Gastroesophageal sphincter (tissue), 3 donors: ENCODE measurements around the gene SLC38A11.

Experiments
- EP300 ChIP-seq: sonication (generic); formaldehyde crosslinking; IDR thresholded peaks from one replicate; pipeline ENCODE4 v1.6.1; 2017; ENCODE audit warnings: antibody characterized with exemption, mild to moderate bottlenecking
- POLR2A ChIP-seq, 2 donors: fragments of 450-650 bp; IDR thresholded peaks; one replicate each; pipeline ENCODE4 v1.6.1; 2017; ENCODE audit warnings: antibody characterized with exemption in 2 of 2, mild to moderate bottlenecking in 2 of 2, moderate library complexity in 1 of 2
- POLR2AphosphoS5 ChIP-seq: sonication (generic); formaldehyde crosslinking; IDR thresholded peaks from one replicate; pipeline ENCODE4 v1.6.1; 2017; ENCODE audit warnings: antibody characterized with exemption
- TF ChIP-seq, protein P1 (sequence below), 4 experiments: fragments of 200-600 bp in 2 of 4; fragments of 450-650 bp in 2 of 4; sonication (generic) in 1 of 4; IDR thresholded peaks; one replicate each; pipeline ENCODE4 v1.5.1; 2017 to 2019; ENCODE audit warnings: antibody characterized with exemption in 4 of 4, mild to moderate bottlenecking in 2 of 4, moderate library complexity in 2 of 4

- TF ChIP-seq POLR2A (IDR thresholded peaks at IDR 0.05) (no peak), EP300 (no peak), POLR2AphosphoS5 (no peak)
- TF ChIP-seq, protein P1, sequence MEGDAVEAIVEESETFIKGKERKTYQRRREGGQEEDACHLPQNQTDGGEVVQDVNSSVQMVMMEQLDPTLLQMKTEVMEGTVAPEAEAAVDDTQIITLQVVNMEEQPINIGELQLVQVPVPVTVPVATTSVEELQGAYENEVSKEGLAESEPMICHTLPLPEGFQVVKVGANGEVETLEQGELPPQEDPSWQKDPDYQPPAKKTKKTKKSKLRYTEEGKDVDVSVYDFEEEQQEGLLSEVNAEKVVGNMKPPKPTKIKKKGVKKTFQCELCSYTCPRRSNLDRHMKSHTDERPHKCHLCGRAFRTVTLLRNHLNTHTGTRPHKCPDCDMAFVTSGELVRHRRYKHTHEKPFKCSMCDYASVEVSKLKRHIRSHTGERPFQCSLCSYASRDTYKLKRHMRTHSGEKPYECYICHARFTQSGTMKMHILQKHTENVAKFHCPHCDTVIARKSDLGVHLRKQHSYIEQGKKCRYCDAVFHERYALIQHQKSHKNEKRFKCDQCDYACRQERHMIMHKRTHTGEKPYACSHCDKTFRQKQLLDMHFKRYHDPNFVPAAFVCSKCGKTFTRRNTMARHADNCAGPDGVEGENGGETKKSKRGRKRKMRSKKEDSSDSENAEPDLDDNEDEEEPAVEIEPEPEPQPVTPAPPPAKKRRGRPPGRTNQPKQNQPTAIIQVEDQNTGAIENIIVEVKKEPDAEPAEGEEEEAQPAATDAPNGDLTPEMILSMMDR (IDR thresholded peaks at IDR 0.05) = no peak
Observed at GRCh38 chr2:164846276-164846675, 109.0 kb downstream of the SLC38A11 start.
